Ecto neural progenitor cell (in vitro differentiated cells): ENCODE results near the gene ACP4.
"Not testable (repeated sequence)": the region's sequence is repeated elsewhere in the genome, so short reads cannot be mapped to it uniquely, and the experiment has no call there.

ENCODE experiments used
- DNase-seq: peaks from one replicate; pipeline ENCODE4 v3.0.0-alpha.2; 2018; ENCODE audit warnings: low spot score

Gene ACP4

GRCh38 chr19:50797429-50797780 lies 7.2 kb downstream of the ACP4 start:
- DNase-seq = no peak

- no peak for DNase-seq
Measured at GRCh38 chr19:50797781-50798658, 7.8 kb downstream of the ACP4 start.

- DNase-seq = no peak
Measured at GRCh38 chr19:50798659-50799546, 8.7 kb downstream of the ACP4 start.

GRCh38 chr19:50799547-50799851 lies 9.3 kb downstream of the ACP4 start:
- no peak for DNase-seq

- DNase-seq = no peak
Measured at GRCh38 chr19:50801107-50801506, 10.9 kb downstream of the ACP4 start.

- no peak for DNase-seq
Measured at GRCh38 chr19:50803633-50804419, 13.6 kb downstream of the ACP4 start.

GRCh38 chr19:50804420-50805272 lies 14.4 kb downstream of the ACP4 start:
- DNase-seq = peak; percentile 99

- DNase-seq = no peak
Measured at GRCh38 chr19:50808856-50809255, 18.6 kb downstream of the ACP4 start.

GRCh38 chr19:50811622-50812238 lies 21.5 kb downstream of the ACP4 start:
- not testable (repeated sequence) for DNase-seq

GRCh38 chr19:50812474-50812873 lies 22.3 kb downstream of the ACP4 start:
- DNase-seq = no peak

- DNase-seq = no peak
Measured at GRCh38 chr19:50814883-50815282, 24.7 kb downstream of the ACP4 start.

- DNase-seq = no peak
Measured at GRCh38 chr19:50815439-50815838, 25.2 kb downstream of the ACP4 start.

- peak; percentile 92 for DNase-seq
Measured at GRCh38 chr19:50817941-50818858, 28.0 kb downstream of the ACP4 start.

- no peak for DNase-seq
Measured at GRCh38 chr19:50818859-50819472, 28.8 kb downstream of the ACP4 start.

GRCh38 chr19:50819636-50820035 lies 29.4 kb downstream of the ACP4 start:
- no peak for DNase-seq

GRCh38 chr19:50820086-50820485 lies 29.9 kb downstream of the ACP4 start:
- no peak for DNase-seq

- DNase-seq = no peak
Measured at GRCh38 chr19:50820549-50821247, 30.5 kb downstream of the ACP4 start.

- DNase-seq = no peak
Measured at GRCh38 chr19:50821248-50821612, 31.0 kb downstream of the ACP4 start.

- DNase-seq = no peak
Measured at GRCh38 chr19:50821622-50822021, 31.4 kb downstream of the ACP4 start.
